WTC11 (cell line): ENCODE measurements around the gene ZNF879. TPM values are rescaled to one million over a fixed set of nuclear protein-coding genes. Genes with fewer than 3 reads are reported as not detected.

Source experiments
- ATAC-seq: fragments of 200-7000 bp; cut with Tn5 transposase; 2 replicates; pipeline ENCODE4 v1.10.0; 2021; ENCODE audit warnings: mild to moderate bottlenecking, moderate library complexity
- CTCF ChIA-PET: fragments of 300-600 bp; sonication (Branson Sonifier 250); formaldehyde crosslinking; loops from one replicate; lab custom pipeline; 2021; ENCODE audit warnings: antibody characterized with exemption; lab: Charles Lee
- POLR2A ChIA-PET: fragments of 350-600 bp; sonication (Branson Sonifier 250); formaldehyde crosslinking; loops from one replicate; lab custom pipeline; 2021; ENCODE audit warnings: antibody characterized with exemption; lab: Charles Lee
- DNase-seq: peaks from one replicate; pipeline ENCODE4 v3.0.0; 2021; ENCODE audit warnings: low spot score
- H3K27ac Mint-ChIP-seq: 2 replicates; pipeline ENCODE4 v1.8.0; 2021; ENCODE audit warnings: mixed read lengths
- H3K27me3 Mint-ChIP-seq: 2 replicates; pipeline ENCODE4 v1.8.0; 2021; ENCODE audit warnings: low read depth, mild to moderate bottlenecking, moderate library complexity, mixed read lengths
- H3K36me3 Mint-ChIP-seq: 2 replicates; pipeline ENCODE4 v1.8.0; 2021; ENCODE audit warnings: mixed read lengths
- H3K4me1 Mint-ChIP-seq: 2 replicates; pipeline ENCODE4 v1.8.0; 2022; ENCODE audit warnings: mixed read lengths
- H3K4me3 Mint-ChIP-seq: 2 replicates; pipeline ENCODE4 v1.8.0; 2021; ENCODE audit warnings: mild to moderate bottlenecking, moderate library complexity, mixed read lengths
- H3K9me3 Mint-ChIP-seq: 2 replicates; pipeline ENCODE4 v1.8.0; 2021; ENCODE audit warnings: mixed read lengths
- AFF4 ChIP-seq: sonication (generic); formaldehyde crosslinking; IDR thresholded peaks from 2 replicates; pipeline ENCODE4 v1.8.1; 2023; ENCODE audit warnings: mild to moderate bottlenecking, missing genetic modification reagents, borderline replicate concordance
- ATF1 ChIP-seq: sonication (generic); formaldehyde crosslinking; IDR thresholded peaks from 2 replicates; pipeline ENCODE4 v1.8.1; 2023; ENCODE audit warnings: mild to moderate bottlenecking, moderate library complexity, missing genetic modification reagents
- E2F1 ChIP-seq: sonication (generic); formaldehyde crosslinking; IDR thresholded peaks from 2 replicates; pipeline ENCODE4 v1.8.0; 2022; ENCODE audit warnings: mild to moderate bottlenecking, missing genetic modification reagents
- E2F4 ChIP-seq: sonication (generic); formaldehyde crosslinking; IDR thresholded peaks from 2 replicates; pipeline ENCODE4 v1.8.1; 2022; ENCODE audit warnings: low read depth, mild to moderate bottlenecking, moderate library complexity, missing genetic modification reagents, borderline replicate concordance
- GRHL2 ChIP-seq: fragments of 250-450 bp; sonication (Bioruptor Pico); IDR thresholded peaks from 2 replicates; pipeline ENCODE4 v1.8.0; 2022; ENCODE audit warnings: mild to moderate bottlenecking, moderate library complexity; ENCODE audit not compliant: insufficient replicate concordance, severe bottlenecking
- JUN ChIP-seq: sonication (generic); formaldehyde crosslinking; IDR thresholded peaks from 2 replicates; pipeline ENCODE4 v1.8.0; 2023; ENCODE audit warnings: mild to moderate bottlenecking, missing genetic modification reagents
- KAT7 ChIP-seq: sonication (generic); formaldehyde crosslinking; IDR thresholded peaks from 2 replicates; pipeline ENCODE4 v1.8.1; 2023; ENCODE audit warnings: missing genetic modification reagents, mild to moderate bottlenecking, borderline replicate concordance
- MXD4 ChIP-seq: fragments of 250-450 bp; sonication (Bioruptor Pico); IDR thresholded peaks from 2 replicates; pipeline ENCODE4 v1.8.0; 2021; ENCODE audit warnings: mild to moderate bottlenecking, moderate library complexity, borderline replicate concordance
- MYBL2 ChIP-seq: sonication (generic); formaldehyde crosslinking; IDR thresholded peaks from 2 replicates; pipeline ENCODE4 v1.8.1; 2023; ENCODE audit warnings: mild to moderate bottlenecking, moderate library complexity, missing genetic modification reagents
- NFYB ChIP-seq: sonication (generic); formaldehyde crosslinking; conservative IDR thresholded peaks from 2 replicates; pipeline ENCODE4 v1.8.0; 2022; ENCODE audit warnings: low read depth, missing genetic modification reagents
- NR1H2 ChIP-seq: sonication (generic); formaldehyde crosslinking; IDR thresholded peaks from 2 replicates; pipeline ENCODE4 v1.9.0; 2021; ENCODE audit warnings: mild to moderate bottlenecking, moderate library complexity, missing genetic modification reagents
- PRDM15 ChIP-seq: sonication (generic); formaldehyde crosslinking; IDR thresholded peaks from 2 replicates; pipeline ENCODE4 v1.8.0; 2022; ENCODE audit warnings: missing genetic modification reagents
- RORB ChIP-seq: fragments of 250-450 bp; sonication (Bioruptor Pico); IDR thresholded peaks from 2 replicates; pipeline ENCODE4 v1.9.0; 2021; ENCODE audit warnings: mild to moderate bottlenecking
- SP1 ChIP-seq: sonication (generic); formaldehyde crosslinking; conservative IDR thresholded peaks from 2 replicates; pipeline ENCODE4 v1.8.1; 2022; ENCODE audit warnings: missing genetic modification reagents
- TEAD1 ChIP-seq: sonication (generic); formaldehyde crosslinking; IDR thresholded peaks from 2 replicates; pipeline ENCODE4 v1.8.0; 2022; ENCODE audit warnings: mild to moderate bottlenecking, missing genetic modification reagents
- ZNF219 ChIP-seq: sonication (generic); formaldehyde crosslinking; IDR thresholded peaks from 2 replicates; pipeline ENCODE4 v1.8.0; 2023; ENCODE audit warnings: missing genetic modification reagents, mild to moderate bottlenecking, borderline replicate concordance
- ZNF232 ChIP-seq: sonication (generic); formaldehyde crosslinking; IDR thresholded peaks from 2 replicates; pipeline ENCODE4 v1.8.0; 2022; ENCODE audit warnings: mild to moderate bottlenecking, missing genetic modification reagents
- ZNF317 ChIP-seq: sonication (generic); formaldehyde crosslinking; IDR thresholded peaks from 2 replicates; pipeline ENCODE4 v1.8.1; 2023; ENCODE audit warnings: low read depth, mild to moderate bottlenecking, moderate library complexity, missing genetic modification reagents, borderline replicate concordance
- ZNF416 ChIP-seq: fragments of 250-450 bp; sonication (Bioruptor Pico); IDR thresholded peaks from 2 replicates; pipeline ENCODE4 v1.9.0; 2021; ENCODE audit warnings: mild to moderate bottlenecking, inconsistent platforms
- ZNF425 ChIP-seq: fragments of 250-450 bp; sonication (Bioruptor Pico); conservative IDR thresholded peaks from 2 replicates; pipeline ENCODE4 v1.9.0; 2021; ENCODE audit warnings: mild to moderate bottlenecking
- ZNF671 ChIP-seq: fragments of 250-450 bp; sonication (Bioruptor Pico); IDR thresholded peaks from 2 replicates; pipeline ENCODE4 v1.8.0; 2021; ENCODE audit warnings: mild to moderate bottlenecking
- total RNA-seq: library from RNA; stranded (reverse); gene quantifications from 3 replicates; pipeline ENCODE4 v1.2.3, GENCODE V29; 2021

Gene ZNF879
- total RNA-seq, 1 experiment from 2014 or later, result 5.2 TPM

GRCh38 chr5:178990491-178990890, 33.1 kb upstream of the ZNF879 start:
- DNase-seq (no peak), ATAC-seq (no peak)
- Mint-ChIP-seq H3K27ac (no peak overlapping the region), H3K9me3 (peaks cover 31% of the 10 kb centered on the region), H3K36me3 (peaks cover 18% of the 10 kb centered on the region), H3K27me3 (peaks cover 42% of the 10 kb centered on the region), H3K4me1 (peaks cover 7% of the 10 kb centered on the region), H3K4me3 (no peak overlapping the region)
- TF ChIP-seq MYBL2 (CRISPR knock-in tag) (no peak), GRHL2 (CRISPR knock-in tag) (no peak), ZNF425 (no peak), ATF1 (CRISPR knock-in tag) (no peak), KAT7 (no peak), TEAD1 (CRISPR knock-in tag) (no peak), ZNF671 (no peak), MXD4 (no peak), ZNF232 (no peak), PRDM15 (CRISPR knock-in tag) (no peak), ZNF317 (CRISPR knock-in tag) (no peak), RORB (no peak), ZNF416 (no peak), E2F4 (CRISPR knock-in tag) (no peak), NFYB (no peak)
- POLR2A ChIA-PET, result no interaction called here
- CTCF ChIA-PET, result no interaction called here

- ATAC-seq (no peak), DNase-seq (no peak)
- TF ChIP-seq AFF4 (CRISPR knock-in tag) (no peak), ZNF219 (CRISPR knock-in tag) (no peak), JUN (no peak), NR1H2 (CRISPR knock-in tag) (no peak), E2F1 (CRISPR knock-in tag) (no peak), SP1 (CRISPR knock-in tag) (no peak), MYBL2 (CRISPR knock-in tag) (no peak)
- Mint-ChIP-seq H3K4me1 (peaks cover 12% of the 10 kb centered on the region), H3K4me3 (no peak overlapping the region), H3K27ac (no peak overlapping the region), H3K27me3 (peaks cover 51% of the 10 kb centered on the region), H3K36me3 (peaks cover 13% of the 10 kb centered on the region), H3K9me3 (peaks cover 26% of the 10 kb centered on the region)
- ChIA-PET CTCF (interaction anchor here (0.5 kb wide), 1 partner anchor 52 kb away, joined by 3 read pairs; no protein-coding TSS in a partner anchor), POLR2A (no interaction called here)
These were observed 32.1 kb upstream of the ZNF879 start for GRCh38 chr5:178991190-178992145.
